Measurements from ENCODE around the gene SYNGR3.

DNA sequence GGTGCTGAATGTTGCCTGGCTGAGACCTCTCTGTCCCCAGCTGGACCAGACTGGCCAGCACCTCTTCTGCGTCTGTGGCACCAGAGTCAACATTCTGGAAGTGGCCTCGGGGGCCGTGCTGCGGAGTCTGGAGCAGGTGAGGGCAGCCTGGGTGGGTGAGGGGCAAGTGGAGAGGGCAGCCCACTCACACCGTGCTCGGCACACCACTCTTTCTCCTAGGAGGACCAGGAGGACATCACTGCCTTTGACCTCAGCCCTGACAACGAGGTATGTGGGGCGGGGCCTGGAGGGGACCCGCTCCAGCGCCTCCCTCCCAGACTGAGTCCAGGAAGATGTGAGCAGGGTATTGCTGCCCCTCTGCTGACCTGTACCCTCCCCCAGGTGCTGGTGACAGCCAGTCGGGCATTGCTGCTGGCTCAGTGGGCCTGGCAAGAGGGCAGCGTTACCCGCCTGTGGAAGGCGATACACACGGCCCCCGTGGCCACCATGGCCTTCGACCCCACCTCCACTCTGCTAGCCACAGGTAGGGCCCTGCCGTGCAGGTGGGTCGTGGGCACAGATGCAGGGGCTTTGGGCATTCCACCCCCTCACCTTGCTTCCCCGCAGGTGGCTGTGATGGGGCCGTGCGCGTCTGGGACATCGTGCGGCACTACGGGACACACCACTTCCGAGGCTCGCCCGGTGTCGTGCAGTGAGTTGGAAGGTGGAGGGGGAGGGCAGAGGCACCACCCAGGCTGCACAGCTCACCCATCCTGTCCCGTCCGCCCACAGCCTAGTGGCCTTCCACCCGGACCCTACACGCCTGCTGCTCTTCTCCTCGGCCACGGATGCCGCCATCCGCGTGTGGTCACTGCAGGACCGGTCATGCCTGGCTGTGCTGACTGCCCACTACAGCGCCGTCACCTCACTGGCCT, 15.4 kb upstream of the SYNGR3 start:
- TF ChIP-seq, protein P1, sequence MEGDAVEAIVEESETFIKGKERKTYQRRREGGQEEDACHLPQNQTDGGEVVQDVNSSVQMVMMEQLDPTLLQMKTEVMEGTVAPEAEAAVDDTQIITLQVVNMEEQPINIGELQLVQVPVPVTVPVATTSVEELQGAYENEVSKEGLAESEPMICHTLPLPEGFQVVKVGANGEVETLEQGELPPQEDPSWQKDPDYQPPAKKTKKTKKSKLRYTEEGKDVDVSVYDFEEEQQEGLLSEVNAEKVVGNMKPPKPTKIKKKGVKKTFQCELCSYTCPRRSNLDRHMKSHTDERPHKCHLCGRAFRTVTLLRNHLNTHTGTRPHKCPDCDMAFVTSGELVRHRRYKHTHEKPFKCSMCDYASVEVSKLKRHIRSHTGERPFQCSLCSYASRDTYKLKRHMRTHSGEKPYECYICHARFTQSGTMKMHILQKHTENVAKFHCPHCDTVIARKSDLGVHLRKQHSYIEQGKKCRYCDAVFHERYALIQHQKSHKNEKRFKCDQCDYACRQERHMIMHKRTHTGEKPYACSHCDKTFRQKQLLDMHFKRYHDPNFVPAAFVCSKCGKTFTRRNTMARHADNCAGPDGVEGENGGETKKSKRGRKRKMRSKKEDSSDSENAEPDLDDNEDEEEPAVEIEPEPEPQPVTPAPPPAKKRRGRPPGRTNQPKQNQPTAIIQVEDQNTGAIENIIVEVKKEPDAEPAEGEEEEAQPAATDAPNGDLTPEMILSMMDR (conservative IDR thresholded peaks at IDR 0.05), result no peak
- no peak for TF ChIP-seq EZH2 (IDR thresholded peaks at IDR 0.05; ENCODE audit: low read depth)

Data from PC-9 (cell line).